GM19238 (cell line): ENCODE results near the gene ARPC4.
"Not testable (repeated sequence)": the region's sequence is repeated elsewhere in the genome, so short reads cannot be mapped to it uniquely, and the experiment has no call there.

Source experiments
- DNase-seq: peaks from one replicate; pipeline ENCODE4 v3.0.0; 2011; ENCODE audit warnings: low spot score; ENCODE audit not compliant: insufficient read length

The ARPC4 gene

GRCh38 chr3:9852528-9852927, 59.6 kb downstream of the ARPC4 start:
- DNase-seq = no peak

GRCh38 chr3:9854291-9854940, 61.5 kb downstream of the ARPC4 start:
- not testable (repeated sequence) for DNase-seq

- DNase-seq = no peak
Observed at GRCh38 chr3:9855594-9855993, 62.7 kb downstream of the ARPC4 start.
